ENCODE results near the gene ANKRD24.
"Not testable (repeated sequence)": the region's sequence is repeated elsewhere in the genome, so short reads cannot be mapped to it uniquely, and the experiment has no call there.

ANKRD24 gene

DNA sequence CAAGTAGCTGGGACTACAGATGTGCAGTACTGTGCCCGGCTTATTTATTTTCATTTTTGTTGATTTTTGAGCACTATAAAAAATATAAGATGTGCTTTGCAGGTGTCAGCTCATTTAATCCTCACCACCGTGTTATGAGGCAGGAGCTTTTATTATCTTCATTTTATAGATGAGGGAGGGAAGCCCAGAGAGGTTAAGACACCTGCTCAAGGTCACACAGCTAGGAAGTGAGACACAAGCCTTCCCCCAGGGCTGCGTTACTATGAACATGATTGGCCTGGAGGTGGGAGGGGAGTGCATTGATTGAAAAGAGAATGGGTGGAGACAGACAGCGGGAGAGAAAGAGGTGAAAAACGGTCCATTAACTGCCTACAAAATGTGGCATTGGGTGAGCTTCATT lies 7.2 kb downstream of the ANKRD24 start:
- DNase-seq (ENCODE audit: low read depth in 1 of 2, low spot score in 1 of 2), result no peak
- Histone ChIP-seq H3K27ac (replicated peaks) (no peak overlapping the region), H3K4me3 (replicated peaks; ENCODE audit: insufficient read depth, low read length) (no peak overlapping the region), H3K27me3 (ENCODE audit: insufficient read depth, poor library complexity, severe bottlenecking) (no peaks in the 10 kb centered on the region)
- TF ChIP-seq GABPA (IDR thresholded peaks at IDR 0.05; ENCODE audit: low read depth), result no peak

- DNase-seq (ENCODE audit: low read depth in 1 of 2, low spot score in 1 of 2); H3K27ac ChIP-seq (replicated peaks); H3K27me3 ChIP-seq (ENCODE audit: insufficient read depth, poor library complexity, severe bottlenecking); H3K4me3 ChIP-seq (replicated peaks; ENCODE audit: insufficient read depth, low read length): not testable (repeated sequence)
Measured at GRCh38 chr19:4192537-4192936, 10.0 kb downstream of the ANKRD24 start.

DNA sequence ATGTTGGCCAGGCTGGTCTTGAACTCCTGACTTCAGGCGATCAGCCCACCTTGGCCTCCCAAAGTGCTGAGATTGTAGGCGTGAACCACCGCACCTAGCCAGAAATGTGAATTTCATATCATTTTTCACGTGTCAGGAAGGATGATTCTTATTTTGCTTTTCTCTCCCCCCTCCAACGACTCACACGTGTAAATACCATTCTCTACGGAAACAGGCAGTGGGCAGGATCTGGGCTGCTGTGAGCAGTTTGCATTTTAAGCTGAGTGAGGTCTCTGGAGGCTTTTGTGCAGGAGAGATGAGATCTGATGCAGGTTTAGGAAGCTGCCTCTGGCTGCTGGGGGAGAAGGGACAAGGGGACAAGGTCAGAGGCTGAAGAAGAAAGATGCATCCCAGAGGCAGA lies 11.9 kb downstream of the ANKRD24 start:
- Histone ChIP-seq H3K27me3 (ENCODE audit: insufficient read depth, poor library complexity, severe bottlenecking) (peaks cover 13% of the 10 kb centered on the region), H3K27ac (replicated peaks) (no peak overlapping the region), H3K4me3 (replicated peaks; ENCODE audit: insufficient read depth, low read length) (no peak overlapping the region)
- no peak for DNase-seq (ENCODE audit: low read depth in 1 of 2, low spot score in 1 of 2)
- TF ChIP-seq POLR2AphosphoS5 (IDR thresholded peaks at IDR 0.05; ENCODE audit: low read depth) (no peak), REST (IDR thresholded peaks at IDR 0.05; ENCODE audit: insufficient replicate concordance, low read depth) (no peak), SPI1 (IDR thresholded peaks at IDR 0.05; ENCODE audit: borderline replicate concordance, low read depth) (no peak), GABPA (IDR thresholded peaks at IDR 0.05; ENCODE audit: low read depth) (no peak)
- TF ChIP-seq, protein P1, sequence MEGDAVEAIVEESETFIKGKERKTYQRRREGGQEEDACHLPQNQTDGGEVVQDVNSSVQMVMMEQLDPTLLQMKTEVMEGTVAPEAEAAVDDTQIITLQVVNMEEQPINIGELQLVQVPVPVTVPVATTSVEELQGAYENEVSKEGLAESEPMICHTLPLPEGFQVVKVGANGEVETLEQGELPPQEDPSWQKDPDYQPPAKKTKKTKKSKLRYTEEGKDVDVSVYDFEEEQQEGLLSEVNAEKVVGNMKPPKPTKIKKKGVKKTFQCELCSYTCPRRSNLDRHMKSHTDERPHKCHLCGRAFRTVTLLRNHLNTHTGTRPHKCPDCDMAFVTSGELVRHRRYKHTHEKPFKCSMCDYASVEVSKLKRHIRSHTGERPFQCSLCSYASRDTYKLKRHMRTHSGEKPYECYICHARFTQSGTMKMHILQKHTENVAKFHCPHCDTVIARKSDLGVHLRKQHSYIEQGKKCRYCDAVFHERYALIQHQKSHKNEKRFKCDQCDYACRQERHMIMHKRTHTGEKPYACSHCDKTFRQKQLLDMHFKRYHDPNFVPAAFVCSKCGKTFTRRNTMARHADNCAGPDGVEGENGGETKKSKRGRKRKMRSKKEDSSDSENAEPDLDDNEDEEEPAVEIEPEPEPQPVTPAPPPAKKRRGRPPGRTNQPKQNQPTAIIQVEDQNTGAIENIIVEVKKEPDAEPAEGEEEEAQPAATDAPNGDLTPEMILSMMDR (IDR thresholded peaks at IDR 0.05; ENCODE audit: insufficient read depth, low read length), result no peak

DNA sequence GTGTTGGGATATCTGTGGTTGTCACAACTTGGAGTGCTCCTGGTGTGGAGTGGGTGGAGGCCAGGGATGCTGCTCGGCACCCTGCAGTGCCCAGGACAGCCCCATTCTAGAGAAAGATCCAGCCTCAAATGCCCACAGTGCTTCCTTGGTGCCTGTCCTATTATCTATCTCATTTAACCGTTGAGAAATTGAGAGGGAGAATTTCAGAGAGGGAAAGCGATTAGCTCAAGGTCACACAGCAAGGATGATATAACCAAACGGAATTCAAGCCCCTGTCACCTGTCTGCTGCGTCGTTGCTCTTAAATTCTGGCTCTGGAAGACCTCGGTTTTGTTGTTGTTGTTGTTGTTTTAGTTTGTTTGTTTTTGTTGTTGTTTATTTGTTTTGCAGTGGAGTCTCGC lies 13.5 kb downstream of the ANKRD24 start:
- Histone ChIP-seq H3K27ac (replicated peaks) (no peak overlapping the region), H3K27me3 (ENCODE audit: insufficient read depth, poor library complexity, severe bottlenecking) (peaks cover 14% of the 10 kb centered on the region), H3K4me3 (replicated peaks; ENCODE audit: insufficient read depth, low read length) (no peak overlapping the region)
- TF ChIP-seq SPI1 (IDR thresholded peaks at IDR 0.05; ENCODE audit: borderline replicate concordance, low read depth) (no peak), GABPA (IDR thresholded peaks at IDR 0.05; ENCODE audit: low read depth) (no peak), REST (IDR thresholded peaks at IDR 0.05; ENCODE audit: insufficient replicate concordance, low read depth) (no peak), POLR2AphosphoS5 (IDR thresholded peaks at IDR 0.05; ENCODE audit: low read depth) (no peak)
- TF ChIP-seq, protein P1 (IDR thresholded peaks at IDR 0.05; ENCODE audit: insufficient read depth, low read length), result no peak
- DNase-seq (ENCODE audit: low read depth in 1 of 2, low spot score in 1 of 2), result no peak

- DNase-seq (ENCODE audit: low read depth in 1 of 2, low spot score in 1 of 2), result no peak
Measured at GRCh38 chr19:4196587-4197148, 14.2 kb downstream of the ANKRD24 start.

More at GRCh38 chr19:4196587-4197148, 14.2 kb downstream of the ANKRD24 start:
- H3K27me3 ChIP-seq (ENCODE audit: insufficient read depth, poor library complexity, severe bottlenecking), result peaks cover 14% of the 10 kb centered on the region
- TF ChIP-seq, protein P1 (IDR thresholded peaks at IDR 0.05; ENCODE audit: insufficient read depth, low read length), result no peak
- no peak for TF ChIP-seq GABPA (IDR thresholded peaks at IDR 0.05; ENCODE audit: low read depth)
- TF ChIP-seq POLR2AphosphoS5 (IDR thresholded peaks at IDR 0.05; ENCODE audit: low read depth), result no peak
- no peak for TF ChIP-seq SPI1 (IDR thresholded peaks at IDR 0.05; ENCODE audit: borderline replicate concordance, low read depth)
- no peak for TF ChIP-seq REST (IDR thresholded peaks at IDR 0.05; ENCODE audit: insufficient replicate concordance, low read depth)
- H3K27ac ChIP-seq (replicated peaks), result no peak overlapping the region
- no peak overlapping the region for H3K4me3 ChIP-seq (replicated peaks; ENCODE audit: insufficient read depth, low read length)

All from HL-60 (cell line).